K562 (cell line): ENCODE results near the gene COMMD10. TPM values are rescaled to one million over a fixed set of nuclear protein-coding genes. Genes with fewer than 3 reads are reported as not detected.

ENCODE experiments used
- CREB1 ChIP-seq, 2 experiments: sonication (generic) in 1 of 2; formaldehyde crosslinking in 1 of 2; IDR thresholded peaks; 2 replicates each; pipeline versions ENCODE4 v1.6.1 to v1.8.0; 2012 to 2022; ENCODE audit warnings: inconsistent platforms in 1 of 2, mild to moderate bottlenecking in 1 of 2, missing genetic modification reagents in 1 of 2, moderate library complexity in 1 of 2
- EWSR1 ChIP-seq: fragments of 450-650 bp; IDR thresholded peaks from 2 replicates; pipeline ENCODE4 v1.6.1; 2018; ENCODE audit warnings: borderline replicate concordance, mild to moderate bottlenecking, low read depth, moderate library complexity; ENCODE audit not compliant: partially characterized antibody
- HMGN3 ChIP-seq: IDR thresholded peaks from 2 replicates; pipeline ENCODE4 v1.6.1; 2011; ENCODE audit warnings: borderline replicate concordance, low read depth, mild to moderate bottlenecking, mixed read lengths, low read length; ENCODE audit not compliant: insufficient read length; ENCODE audit errors: extremely low read depth
- MECOM ChIP-seq: fragments of 250-450 bp; sonication (Bioruptor Pico); IDR thresholded peaks from 2 replicates; pipeline ENCODE4 v1.8.0; 2022; ENCODE audit warnings: inconsistent platforms
- NBN ChIP-seq: fragments of 450-650 bp; IDR thresholded peaks from 2 replicates; pipeline ENCODE4 v1.6.1; 2016; ENCODE audit warnings: low read depth, mild to moderate bottlenecking
- NR4A1 ChIP-seq, 2 experiments: fragments of 250-450 bp in 1 of 2; fragments of 450-650 bp in 1 of 2; sonication (Bioruptor Pico) in 1 of 2; IDR thresholded peaks; 2 replicates each; pipeline versions ENCODE4 v1.4.0 to v1.6.1; 2016 to 2020; ENCODE audit warnings: mild to moderate bottlenecking in 2 of 2, missing compliant biosample characterization in 1 of 2, missing genetic modification characterization in 1 of 2, moderate library complexity in 1 of 2
- NUFIP1 ChIP-seq: fragments of 450-650 bp; IDR thresholded peaks from 2 replicates; pipeline ENCODE4 v1.6.1; 2018; ENCODE audit not compliant: partially characterized antibody
- POLR3A ChIP-seq: IDR thresholded peaks from 2 replicates; pipeline ENCODE4 v1.6.1; 2011; ENCODE audit warnings: borderline replicate concordance, mild to moderate bottlenecking, moderate library complexity; ENCODE audit not compliant: insufficient read length, insufficient read depth; ENCODE audit errors: extremely low read depth
- REST ChIP-seq, 2 experiments: fragments of 450-650 bp; formaldehyde crosslinking in 1 of 2; IDR thresholded peaks; 2 replicates each; pipeline versions ENCODE4 v1.4.0 to v1.6.1; 2014 to 2020; ENCODE audit warnings: mild to moderate bottlenecking in 2 of 2, borderline replicate concordance in 1 of 2, low read depth in 1 of 2
- SNRNP70 ChIP-seq: fragments of 200-400 bp; formaldehyde crosslinking; optimal IDR thresholded peaks from 2 replicates; pipeline ENCODE3; 2017; ENCODE audit warnings: low read depth, low read length
- polyA plus RNA-seq, 8 experiments: library from polyadenylated mRNA; depleted of rRNA in 4 of 8; stranded (reverse) in 5 of 8; unstranded in 3 of 8; fragments of >200 nt; fragmentation: Nextera tagmentation in 2 of 8; fragmentation: Illumina TruSeq in 1 of 8; extraction: Ambion mirVana in 2 of 8; extraction: Trizol in 1 of 8; gene quantifications; 2 replicates each; pipeline versions ENCODE4 v1.2.1 to v1.2.3, GENCODE V29; 2011 to 2014; ENCODE audit warnings: inconsistent platforms in 1 of 8, missing spikeins in 1 of 8
- total RNA-seq, 7 experiments: library from RNA; depleted of rRNA in 6 of 7; stranded (reverse); fragments of >200 nt in 6 of 7; fragmentation: Illumina TruSeq in 2 of 7; extraction: Trizol in 2 of 7; gene quantifications; 2 replicates each; pipeline versions ENCODE4 v1.2.1 to v1.2.3, GENCODE V29; 2011 to 2021; ENCODE audit warnings: low replicate concordance in 1 of 7
- TF ChIP-seq, protein P1 (sequence below): sonication (generic); formaldehyde crosslinking; IDR thresholded peaks from 2 replicates; pipeline ENCODE4 v1.8.0; 2023; ENCODE audit warnings: mild to moderate bottlenecking, missing genetic modification reagents

COMMD10 gene
- total and polyA plus RNA-seq, 9 of the 15 experiments (the other 6 are each of a cell fraction or from before 2014, with no cell fraction given), result 17.9 to 101 (median 28.0) TPM

- TF ChIP-seq, protein P1, sequence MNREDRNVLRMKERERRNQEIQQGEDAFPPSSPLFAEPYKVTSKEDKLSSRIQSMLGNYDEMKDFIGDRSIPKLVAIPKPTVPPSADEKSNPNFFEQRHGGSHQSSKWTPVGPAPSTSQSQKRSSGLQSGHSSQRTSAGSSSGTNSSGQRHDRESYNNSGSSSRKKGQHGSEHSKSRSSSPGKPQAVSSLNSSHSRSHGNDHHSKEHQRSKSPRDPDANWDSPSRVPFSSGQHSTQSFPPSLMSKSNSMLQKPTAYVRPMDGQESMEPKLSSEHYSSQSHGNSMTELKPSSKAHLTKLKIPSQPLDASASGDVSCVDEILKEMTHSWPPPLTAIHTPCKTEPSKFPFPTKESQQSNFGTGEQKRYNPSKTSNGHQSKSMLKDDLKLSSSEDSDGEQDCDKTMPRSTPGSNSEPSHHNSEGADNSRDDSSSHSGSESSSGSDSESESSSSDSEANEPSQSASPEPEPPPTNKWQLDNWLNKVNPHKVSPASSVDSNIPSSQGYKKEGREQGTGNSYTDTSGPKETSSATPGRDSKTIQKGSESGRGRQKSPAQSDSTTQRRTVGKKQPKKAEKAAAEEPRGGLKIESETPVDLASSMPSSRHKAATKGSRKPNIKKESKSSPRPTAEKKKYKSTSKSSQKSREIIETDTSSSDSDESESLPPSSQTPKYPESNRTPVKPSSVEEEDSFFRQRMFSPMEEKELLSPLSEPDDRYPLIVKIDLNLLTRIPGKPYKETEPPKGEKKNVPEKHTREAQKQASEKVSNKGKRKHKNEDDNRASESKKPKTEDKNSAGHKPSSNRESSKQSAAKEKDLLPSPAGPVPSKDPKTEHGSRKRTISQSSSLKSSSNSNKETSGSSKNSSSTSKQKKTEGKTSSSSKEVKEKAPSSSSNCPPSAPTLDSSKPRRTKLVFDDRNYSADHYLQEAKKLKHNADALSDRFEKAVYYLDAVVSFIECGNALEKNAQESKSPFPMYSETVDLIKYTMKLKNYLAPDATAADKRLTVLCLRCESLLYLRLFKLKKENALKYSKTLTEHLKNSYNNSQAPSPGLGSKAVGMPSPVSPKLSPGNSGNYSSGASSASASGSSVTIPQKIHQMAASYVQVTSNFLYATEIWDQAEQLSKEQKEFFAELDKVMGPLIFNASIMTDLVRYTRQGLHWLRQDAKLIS, result peak; percentile 70; the same call in 1 of the 2 replicates
- TF ChIP-seq SNRNP70, result no peak
- no peak for TF ChIP-seq REST (IDR thresholded peaks at IDR 0.05; ENCODE audit: borderline replicate concordance)
- TF ChIP-seq REST (CRISPR knock-in tag; IDR thresholded peaks at IDR 0.05; ENCODE audit: low read depth), result peak; percentile 37; the same call in 1 of the 2 replicates
- TF ChIP-seq POLR3A, result no peak
- TF ChIP-seq NBN, result no peak
- TF ChIP-seq EWSR1, result no peak
- no peak for TF ChIP-seq NUFIP1
- TF ChIP-seq HMGN3, result peak; percentile 54
- TF ChIP-seq MECOM (CRISPR knock-in tag), result no peak
- TF ChIP-seq NR4A1 (CRISPR knock-in tag; IDR thresholded peaks at IDR 0.05), result no peak
- TF ChIP-seq NR4A1 (tag; IDR thresholded peaks at IDR 0.05), result no peak
- TF ChIP-seq CREB1 (IDR thresholded peaks at IDR 0.05), result peak; percentile 58
- TF ChIP-seq CREB1 (CRISPR knock-in tag; IDR thresholded peaks at IDR 0.05), result peak; percentile 48
Measured at GRCh38 chr5:116084871-116085715, at the start of gene COMMD10 (continued).
